ENCODE measurements around the gene PLCB2.

Gene PLCB2

DNA sequence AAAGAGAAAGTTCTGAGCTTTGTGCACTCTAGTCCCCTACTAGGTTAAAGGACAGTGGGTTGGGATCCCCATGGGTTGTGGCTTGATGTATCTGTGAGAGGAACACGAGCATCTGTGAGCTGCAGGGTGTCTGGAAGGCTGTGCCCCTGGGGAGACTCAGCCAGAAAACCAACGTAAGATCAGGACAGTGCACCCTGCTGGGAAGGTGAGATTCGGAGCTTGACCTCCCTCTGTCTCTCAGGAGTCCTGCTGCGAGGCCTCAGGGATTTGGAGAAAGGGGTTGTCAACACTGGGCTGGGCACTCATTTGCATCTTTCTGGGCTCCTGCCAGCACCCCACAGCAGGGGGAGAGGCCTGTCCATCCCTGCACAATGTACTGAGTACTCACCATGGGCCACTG is 40.1 kb downstream of the PLCB2 start:
- H3K4me1 ChIP-seq = no peaks in the 10 kb centered on the region
- H3K9ac ChIP-seq = no peak overlapping the region
- no peak overlapping the region for H2AFZ ChIP-seq
- H3K79me2 ChIP-seq = no peaks in the 10 kb centered on the region
- H3K9me3 ChIP-seq (ENCODE audit: control insufficient read depth, low read length) = no peaks in the 10 kb centered on the region
- H3K36me3 ChIP-seq (ENCODE audit: control insufficient read depth, insufficient read depth, low read length) = no peaks in the 10 kb centered on the region
- no peak overlapping the region for H3K27ac ChIP-seq
- H3K4me3 ChIP-seq (ENCODE audit: low read depth, low read length) = no peak overlapping the region
- H3K4me2 ChIP-seq (ENCODE audit: low read length) = no peak overlapping the region
- H3K27me3 ChIP-seq (ENCODE audit: control insufficient read depth, insufficient read depth, low read length) = no peaks in the 10 kb centered on the region
- no peak for TF ChIP-seq CTCF (IDR thresholded peaks at IDR 0.05)

DNA sequence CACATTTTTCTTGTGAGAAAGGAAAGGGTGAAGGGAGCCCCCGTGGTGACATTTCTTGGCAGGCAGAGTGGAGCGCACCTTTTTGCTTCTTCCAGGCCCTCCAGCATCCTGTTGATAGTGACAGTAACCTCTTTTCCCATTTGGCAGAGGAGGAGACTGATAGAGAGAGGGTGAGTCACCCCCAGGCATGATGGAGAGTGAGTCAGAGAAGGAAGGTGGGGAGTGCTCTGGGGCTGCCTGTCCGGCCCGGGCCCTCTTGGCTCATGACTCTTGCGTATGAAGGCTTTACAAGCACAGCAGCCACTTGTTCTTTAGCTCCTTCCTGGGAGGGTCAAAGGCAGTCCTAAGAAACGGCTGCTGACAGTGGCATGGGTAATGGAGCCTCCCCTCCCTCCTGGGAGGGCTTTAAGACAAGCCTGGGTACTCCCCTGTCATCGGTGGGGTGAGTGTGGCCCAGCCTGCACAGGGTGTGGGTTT is 40.9 kb downstream of the PLCB2 start:
- Histone ChIP-seq H3K9ac (no peak overlapping the region), H3K79me2 (no peaks in the 10 kb centered on the region), H3K4me1 (no peaks in the 10 kb centered on the region), H3K9me3 (ENCODE audit: control insufficient read depth, low read length) (no peaks in the 10 kb centered on the region), H3K36me3 (ENCODE audit: control insufficient read depth, insufficient read depth, low read length) (no peaks in the 10 kb centered on the region), H2AFZ (no peak overlapping the region), H3K27ac (no peak overlapping the region), H3K4me2 (ENCODE audit: low read length) (no peak overlapping the region), H3K27me3 (ENCODE audit: control insufficient read depth, insufficient read depth, low read length) (no peaks in the 10 kb centered on the region), H3K4me3 (ENCODE audit: low read depth, low read length) (no peak overlapping the region)
- no peak for TF ChIP-seq CTCF (IDR thresholded peaks at IDR 0.05)

DNA sequence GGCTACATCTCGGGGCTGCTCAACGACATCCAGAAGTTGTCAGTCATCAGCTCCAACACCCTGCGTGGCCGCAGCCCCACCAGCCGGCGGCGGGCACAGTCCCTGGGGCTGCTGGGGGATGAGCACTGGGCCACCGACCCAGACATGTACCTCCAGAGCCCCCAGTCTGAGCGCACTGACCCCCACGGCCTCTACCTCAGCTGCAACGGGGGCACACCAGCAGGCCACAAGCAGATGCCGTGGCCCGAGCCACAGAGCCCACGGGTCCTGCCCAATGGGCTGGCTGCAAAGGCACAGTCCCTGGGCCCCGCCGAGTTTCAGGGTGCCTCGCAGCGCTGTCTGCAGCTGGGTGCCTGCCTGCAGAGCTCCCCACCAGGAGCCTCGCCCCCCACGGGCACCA is 41.9 kb downstream of the PLCB2 start:
- Histone ChIP-seq H3K79me2 (no peaks in the 10 kb centered on the region), H3K4me3 (ENCODE audit: low read depth, low read length) (no peak overlapping the region), H2AFZ (no peak overlapping the region), H3K9me3 (ENCODE audit: control insufficient read depth, low read length) (no peaks in the 10 kb centered on the region), H3K27me3 (ENCODE audit: control insufficient read depth, insufficient read depth, low read length) (no peaks in the 10 kb centered on the region), H3K9ac (no peak overlapping the region), H3K27ac (no peak overlapping the region), H3K4me2 (ENCODE audit: low read length) (no peak overlapping the region), H3K36me3 (ENCODE audit: control insufficient read depth, insufficient read depth, low read length) (no peaks in the 10 kb centered on the region), H3K4me1 (no peaks in the 10 kb centered on the region)
- TF ChIP-seq CTCF (IDR thresholded peaks at IDR 0.05) = no peak

- no peak overlapping the region for H3K9ac ChIP-seq
- no peak for TF ChIP-seq CTCF (IDR thresholded peaks at IDR 0.05)
Measured at GRCh38 chr15:40265355-40265754, 42.4 kb downstream of the PLCB2 start.

DNA sequence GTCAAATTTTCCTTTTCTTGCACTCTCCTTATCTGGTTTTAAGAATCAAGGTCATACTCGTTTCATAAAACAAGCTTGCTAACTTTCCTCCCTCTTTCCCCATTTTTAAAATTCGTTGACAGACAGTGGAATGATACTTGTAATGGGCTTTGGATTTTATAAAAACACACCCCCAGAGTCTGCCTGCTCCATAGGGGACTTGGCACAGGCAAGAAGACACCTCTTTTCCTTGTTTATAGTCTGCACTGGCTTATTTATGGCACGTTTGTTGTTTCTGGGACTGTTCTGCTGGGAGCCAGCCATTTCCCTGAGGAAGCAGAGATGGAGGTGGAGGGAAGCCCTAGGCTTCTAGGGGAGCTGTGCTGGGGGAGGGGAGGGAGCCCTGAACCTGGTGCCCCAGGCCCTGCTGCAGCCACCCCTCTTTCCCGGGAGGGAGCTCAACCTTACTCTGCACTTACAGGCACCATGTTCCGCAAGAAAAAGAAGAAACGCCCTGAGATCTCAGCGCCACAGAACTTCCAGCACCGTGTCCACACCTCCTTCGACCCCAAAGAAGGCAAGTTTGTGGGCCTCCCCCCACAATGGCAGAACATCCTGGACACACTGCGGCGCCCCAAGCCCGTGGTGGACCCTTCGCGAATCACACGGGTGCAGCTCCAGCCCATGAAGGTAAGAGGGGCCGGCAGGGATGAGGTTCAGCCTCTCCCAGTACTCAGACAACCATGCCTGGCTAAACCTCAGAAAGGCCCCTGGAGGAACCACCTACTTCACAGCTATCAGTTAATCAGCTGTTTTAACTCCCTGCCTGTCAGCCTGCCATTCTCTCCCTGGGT is 43.2 kb downstream of the PLCB2 start:
- H3K27me3 ChIP-seq (ENCODE audit: control insufficient read depth, insufficient read depth, low read length) = no peaks in the 10 kb centered on the region
- H3K4me2 ChIP-seq (ENCODE audit: low read length) = no peak overlapping the region
- no peak for TF ChIP-seq CTCF (IDR thresholded peaks at IDR 0.05)
- no peaks in the 10 kb centered on the region for H3K9me3 ChIP-seq (ENCODE audit: control insufficient read depth, low read length)
- no peaks in the 10 kb centered on the region for H3K36me3 ChIP-seq (ENCODE audit: control insufficient read depth, insufficient read depth, low read length)
- H3K4me1 ChIP-seq = no peaks in the 10 kb centered on the region
- no peak overlapping the region for H2AFZ ChIP-seq
- H3K27ac ChIP-seq = no peak overlapping the region
- H3K4me3 ChIP-seq (ENCODE audit: low read depth, low read length) = no peak overlapping the region
- no peak overlapping the region for H3K9ac ChIP-seq
- H3K79me2 ChIP-seq = no peaks in the 10 kb centered on the region

More at GRCh38 chr15:40265355-40265754, 42.4 kb downstream of the PLCB2 start:
- H3K9me3 ChIP-seq (ENCODE audit: control insufficient read depth, low read length) = no peaks in the 10 kb centered on the region
- H3K4me3 ChIP-seq (ENCODE audit: low read depth, low read length) = no peak overlapping the region
- H3K4me1 ChIP-seq = no peaks in the 10 kb centered on the region
- no peaks in the 10 kb centered on the region for H3K27me3 ChIP-seq (ENCODE audit: control insufficient read depth, insufficient read depth, low read length)
- H3K79me2 ChIP-seq = no peaks in the 10 kb centered on the region
- H3K4me2 ChIP-seq (ENCODE audit: low read length) = no peak overlapping the region
- H3K36me3 ChIP-seq (ENCODE audit: control insufficient read depth, insufficient read depth, low read length) = no peaks in the 10 kb centered on the region
- no peak overlapping the region for H2AFZ ChIP-seq
- no peak overlapping the region for H3K27ac ChIP-seq

Data from parathyroid adenoma (tissue), 2 donors.